ENCODE results near the gene ABCC1.
"Not testable (repeated sequence)": the region's sequence is repeated elsewhere in the genome, so short reads cannot be mapped to it uniquely, and the experiment has no call there.

ABCC1 gene

DNA sequence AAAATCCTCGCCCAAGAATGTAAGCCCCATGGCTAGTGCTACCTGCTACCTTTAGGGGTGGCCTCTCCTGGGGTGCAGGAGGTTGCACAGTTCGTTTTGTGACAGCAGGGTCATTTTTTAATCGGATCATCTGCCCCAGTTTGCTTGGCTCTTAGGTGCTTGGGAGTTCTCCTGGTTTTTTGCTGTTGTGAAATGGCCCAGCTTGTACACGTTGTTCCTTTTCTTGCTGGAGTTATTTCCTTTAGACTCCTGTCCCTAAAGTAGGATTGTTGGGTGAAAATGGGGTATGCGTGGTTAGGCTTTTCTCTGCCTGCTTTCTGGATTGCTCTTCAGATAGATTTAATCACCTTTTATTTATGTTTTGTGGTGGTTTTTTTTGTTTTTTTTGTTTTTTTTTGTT is 25.8 kb downstream of the ABCC1 start:
- Histone ChIP-seq H3K27ac (ENCODE audit: low read depth, low read length) (peak overlapping the region; percentile 50), H3K4me1 (ENCODE audit: control insufficient read depth, insufficient read depth, low read length) (peaks cover 8% of the 10 kb centered on the region), H3K36me3 (ENCODE audit: control insufficient read depth, insufficient read depth, low read length) (no peaks in the 10 kb centered on the region), H3K27me3 (ENCODE audit: control insufficient read depth, insufficient read depth, low read length) (no peaks in the 10 kb centered on the region), H3K9ac (ENCODE audit: low read length) (no peak overlapping the region), H3K4me3 (ENCODE audit: low read length) (no peak overlapping the region)

DNA sequence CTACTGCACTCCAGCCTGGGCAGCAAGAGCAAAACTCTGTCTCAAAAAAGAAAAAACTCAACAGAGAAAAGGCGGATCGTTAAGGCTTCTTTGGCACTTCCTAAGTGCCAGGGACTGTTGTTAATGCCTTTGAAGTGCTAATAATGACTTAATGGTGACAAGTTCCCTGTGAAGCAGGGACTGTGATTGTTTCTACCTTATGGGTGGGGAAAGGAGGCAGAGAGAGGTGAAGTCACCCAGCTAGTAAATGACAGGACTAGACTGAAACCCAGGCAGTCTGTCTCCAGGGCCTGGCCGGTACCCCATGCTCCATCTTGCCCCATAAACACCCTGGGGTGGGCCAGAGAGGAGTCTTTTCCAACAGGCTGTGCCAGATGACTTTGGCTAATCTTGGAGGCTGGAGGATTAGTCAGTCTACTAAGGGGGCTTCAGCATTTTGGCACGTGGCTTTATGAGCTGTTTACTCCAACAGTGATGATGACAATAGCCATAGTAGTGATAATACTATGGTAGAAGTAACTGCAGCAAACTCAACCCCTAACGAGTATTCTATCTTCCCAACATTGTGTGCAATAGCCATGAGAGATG is 26.9 kb downstream of the ABCC1 start:
- Histone ChIP-seq H3K27ac (ENCODE audit: low read depth, low read length) (peak overlapping the region; percentile 74), H3K27me3 (ENCODE audit: control insufficient read depth, insufficient read depth, low read length) (no peaks in the 10 kb centered on the region), H3K4me1 (ENCODE audit: control insufficient read depth, insufficient read depth, low read length) (peaks cover 8% of the 10 kb centered on the region), H3K9ac (ENCODE audit: low read length) (no peak overlapping the region), H3K36me3 (ENCODE audit: control insufficient read depth, insufficient read depth, low read length) (peaks cover 2% of the 10 kb centered on the region), H3K4me3 (ENCODE audit: low read length) (no peak overlapping the region)

DNA sequence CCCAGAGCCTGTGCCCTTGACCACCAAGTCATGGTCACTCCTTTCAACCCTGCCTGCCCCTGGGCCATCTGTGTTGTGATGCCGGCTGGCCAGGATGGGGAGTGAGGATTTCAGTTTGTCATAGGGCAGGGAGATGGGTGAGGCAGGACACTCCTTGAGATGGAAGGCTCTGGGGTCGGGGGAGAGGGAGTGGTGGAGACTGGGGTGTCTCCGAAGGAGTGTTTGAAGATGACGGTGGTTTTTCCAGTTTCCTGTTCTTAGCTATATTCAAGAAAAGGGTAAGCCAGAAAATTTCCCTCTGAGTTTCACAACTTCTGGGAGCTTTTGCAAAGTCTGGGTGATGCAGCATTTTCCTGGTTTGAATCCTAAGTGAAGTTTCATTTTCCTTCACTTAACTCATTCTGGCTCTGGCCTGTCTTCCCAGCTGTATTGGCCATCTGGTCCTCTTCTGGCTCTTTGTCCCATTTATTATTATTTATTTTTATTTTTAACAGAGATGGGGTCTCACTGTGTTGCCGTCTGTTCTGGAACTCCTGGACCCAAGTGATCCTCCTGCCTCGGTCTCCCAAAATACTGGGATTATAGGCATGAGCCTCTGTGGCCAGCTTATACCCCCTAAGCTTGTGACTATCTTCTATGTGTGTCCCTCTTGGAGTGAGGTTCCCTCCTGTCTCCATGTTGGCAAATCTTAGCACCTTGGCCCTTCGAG is 27.7 kb downstream of the ABCC1 start:
- H3K9ac ChIP-seq (ENCODE audit: low read length), result no peak overlapping the region
- H3K27ac ChIP-seq (ENCODE audit: low read depth, low read length), result peak overlapping the region; percentile 74

DNA sequence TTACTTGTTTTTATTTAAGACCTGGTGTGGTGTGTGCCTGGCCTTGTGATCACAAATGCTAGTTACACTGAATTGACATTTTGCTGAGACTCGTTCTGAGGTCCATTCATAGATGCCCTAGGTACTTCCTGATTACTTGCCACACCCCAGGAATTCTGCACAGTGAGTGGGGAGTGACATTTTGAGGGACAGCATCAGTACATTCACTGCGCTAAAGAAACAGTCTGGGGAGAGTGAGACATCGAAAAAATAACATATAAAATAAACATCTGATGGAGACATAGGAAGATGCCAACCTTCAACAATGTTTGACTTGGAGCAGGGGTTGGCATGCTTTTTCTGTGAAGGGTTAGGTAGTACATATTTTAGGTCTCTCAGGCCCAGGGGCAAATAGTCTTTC is 30.4 kb downstream of the ABCC1 start:
- Histone ChIP-seq H3K36me3 (ENCODE audit: control insufficient read depth, insufficient read depth, low read length) (peaks cover 3% of the 10 kb centered on the region), H3K27me3 (ENCODE audit: control insufficient read depth, insufficient read depth, low read length) (no peaks in the 10 kb centered on the region), H3K4me1 (ENCODE audit: control insufficient read depth, insufficient read depth, low read length) (peaks cover 8% of the 10 kb centered on the region), H3K27ac (ENCODE audit: low read depth, low read length) (no peak overlapping the region), H3K9ac (ENCODE audit: low read length) (no peak overlapping the region), H3K4me3 (ENCODE audit: low read length) (no peak overlapping the region)

More for the DNA sequence above, 27.7 kb downstream of the ABCC1 start:
- H3K27me3 ChIP-seq (ENCODE audit: control insufficient read depth, insufficient read depth, low read length), result no peaks in the 10 kb centered on the region
- H3K4me1 ChIP-seq (ENCODE audit: control insufficient read depth, insufficient read depth, low read length), result peaks cover 8% of the 10 kb centered on the region
- H3K4me3 ChIP-seq (ENCODE audit: low read length), result no peak overlapping the region
- peaks cover 3% of the 10 kb centered on the region for H3K36me3 ChIP-seq (ENCODE audit: control insufficient read depth, insufficient read depth, low read length)

DNA sequence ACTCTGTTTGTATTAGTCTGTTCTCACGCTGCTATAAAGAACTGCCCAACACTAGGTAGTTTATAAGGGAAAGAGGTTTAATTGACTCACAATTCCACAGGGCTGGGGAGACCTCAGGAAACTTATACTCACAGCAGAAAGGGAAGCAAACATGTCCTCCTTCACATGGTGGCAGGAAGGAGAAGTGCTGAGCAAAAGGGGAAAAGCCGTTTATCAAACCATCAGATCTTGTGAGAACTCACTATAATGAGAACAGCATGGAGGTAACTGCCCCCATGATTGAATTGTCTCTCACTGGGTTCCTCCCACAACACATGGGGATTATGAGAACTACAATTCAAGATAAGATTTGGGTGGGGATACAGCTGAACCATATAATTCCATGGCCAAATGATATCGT is 30.9 kb downstream of the ABCC1 start:
- no peak overlapping the region for H3K27ac ChIP-seq (ENCODE audit: low read depth, low read length)
- H3K4me3 ChIP-seq (ENCODE audit: low read length), result no peak overlapping the region
- peaks cover 8% of the 10 kb centered on the region for H3K4me1 ChIP-seq (ENCODE audit: control insufficient read depth, insufficient read depth, low read length)
- no peak overlapping the region for H3K9ac ChIP-seq (ENCODE audit: low read length)
- peaks cover 3% of the 10 kb centered on the region for H3K36me3 ChIP-seq (ENCODE audit: control insufficient read depth, insufficient read depth, low read length)
- no peaks in the 10 kb centered on the region for H3K27me3 ChIP-seq (ENCODE audit: control insufficient read depth, insufficient read depth, low read length)

DNA sequence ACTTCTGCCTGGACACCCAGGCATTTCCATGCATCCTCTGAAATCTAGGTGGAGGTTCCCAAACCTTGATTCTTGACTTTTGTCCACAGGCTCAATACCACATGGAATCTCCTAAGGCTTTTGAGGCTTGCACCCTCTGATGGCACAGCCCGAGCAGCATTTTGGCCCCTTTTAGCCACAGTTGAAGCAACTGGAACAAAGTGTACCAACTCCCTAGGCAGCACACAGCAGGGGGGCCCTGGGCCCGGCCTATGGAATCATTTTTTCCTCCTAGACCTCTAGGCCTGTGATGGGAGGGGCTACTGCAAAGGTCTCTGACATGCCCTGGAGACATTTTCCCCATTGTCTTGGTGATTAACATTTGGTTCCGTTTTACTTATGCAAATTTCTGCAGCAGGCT is 32.0 kb downstream of the ABCC1 start:
- Histone ChIP-seq H3K9ac (ENCODE audit: low read length) (no peak overlapping the region), H3K4me1 (ENCODE audit: control insufficient read depth, insufficient read depth, low read length) (peaks cover 7% of the 10 kb centered on the region), H3K27me3 (ENCODE audit: control insufficient read depth, insufficient read depth, low read length) (no peaks in the 10 kb centered on the region), H3K4me3 (ENCODE audit: low read length) (no peak overlapping the region), H3K36me3 (ENCODE audit: control insufficient read depth, insufficient read depth, low read length) (peaks cover 3% of the 10 kb centered on the region), H3K27ac (ENCODE audit: low read depth, low read length) (no peak overlapping the region)

DNA sequence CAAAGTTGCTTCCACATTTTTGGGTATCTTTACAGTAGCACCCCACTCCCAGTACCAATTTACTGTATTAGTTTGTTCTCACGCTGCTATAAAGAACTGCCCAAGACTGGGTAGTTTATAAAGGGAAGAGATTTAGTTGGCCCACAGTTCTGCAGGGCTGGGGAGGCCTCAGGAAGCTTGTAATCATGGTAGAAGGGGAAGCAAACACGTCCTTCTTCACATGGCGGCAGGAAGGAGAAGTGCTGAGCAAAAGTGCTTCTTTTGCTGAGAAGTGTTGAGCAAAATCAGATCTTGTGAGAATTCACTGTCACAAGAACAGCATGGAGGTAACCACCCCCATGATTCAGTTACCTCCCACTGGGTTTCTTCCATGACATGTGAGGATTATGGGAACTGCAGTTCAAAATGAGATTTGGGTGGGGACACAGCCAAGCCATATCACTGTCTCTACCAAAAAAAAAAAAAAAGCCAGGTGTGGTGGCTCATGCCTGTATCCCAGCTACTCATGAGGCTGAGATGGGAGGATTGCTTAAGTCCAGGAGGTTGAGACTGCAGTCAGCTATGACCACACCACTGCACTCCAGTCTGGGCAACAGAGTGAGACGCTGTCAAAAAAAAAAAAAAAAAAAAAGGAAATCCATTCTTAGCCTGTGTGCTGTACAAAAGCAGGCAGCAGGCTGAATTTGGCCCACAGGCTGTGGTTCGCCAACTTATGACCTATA is 32.9 kb downstream of the ABCC1 start:
- not testable (repeated sequence) for H3K4me1 ChIP-seq (ENCODE audit: control insufficient read depth, insufficient read depth, low read length); H3K27ac ChIP-seq (ENCODE audit: low read depth, low read length); H3K36me3 ChIP-seq (ENCODE audit: control insufficient read depth, insufficient read depth, low read length); H3K4me3 ChIP-seq (ENCODE audit: low read length); H3K9ac ChIP-seq (ENCODE audit: low read length); H3K27me3 ChIP-seq (ENCODE audit: control insufficient read depth, insufficient read depth, low read length)

DNA sequence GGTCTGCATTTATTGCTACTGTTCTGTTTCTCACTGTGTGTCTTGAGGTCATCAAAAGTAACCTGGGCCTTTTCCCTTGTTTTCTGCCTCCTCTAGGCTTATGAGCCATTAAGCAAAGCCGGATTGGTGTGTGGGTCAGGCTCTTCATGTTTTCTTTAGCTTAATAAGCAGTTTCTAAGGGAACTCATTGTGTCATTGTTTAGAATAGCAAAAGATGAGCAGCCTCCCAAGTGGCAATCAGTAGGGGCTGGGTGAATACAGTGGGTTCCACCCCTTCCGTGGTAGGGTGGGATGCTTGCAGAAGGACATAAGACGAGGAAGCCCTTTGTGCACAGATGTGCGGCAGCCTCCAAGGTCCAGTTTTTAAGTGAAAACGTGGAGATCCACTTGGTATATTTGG is 34.5 kb downstream of the ABCC1 start:
- Histone ChIP-seq H3K27ac (ENCODE audit: low read depth, low read length) (no peak overlapping the region), H3K4me3 (ENCODE audit: low read length) (no peak overlapping the region), H3K9ac (ENCODE audit: low read length) (no peak overlapping the region), H3K27me3 (ENCODE audit: control insufficient read depth, insufficient read depth, low read length) (no peaks in the 10 kb centered on the region), H3K4me1 (ENCODE audit: control insufficient read depth, insufficient read depth, low read length) (peaks cover 9% of the 10 kb centered on the region), H3K36me3 (ENCODE audit: control insufficient read depth, insufficient read depth, low read length) (peaks cover 3% of the 10 kb centered on the region)

DNA sequence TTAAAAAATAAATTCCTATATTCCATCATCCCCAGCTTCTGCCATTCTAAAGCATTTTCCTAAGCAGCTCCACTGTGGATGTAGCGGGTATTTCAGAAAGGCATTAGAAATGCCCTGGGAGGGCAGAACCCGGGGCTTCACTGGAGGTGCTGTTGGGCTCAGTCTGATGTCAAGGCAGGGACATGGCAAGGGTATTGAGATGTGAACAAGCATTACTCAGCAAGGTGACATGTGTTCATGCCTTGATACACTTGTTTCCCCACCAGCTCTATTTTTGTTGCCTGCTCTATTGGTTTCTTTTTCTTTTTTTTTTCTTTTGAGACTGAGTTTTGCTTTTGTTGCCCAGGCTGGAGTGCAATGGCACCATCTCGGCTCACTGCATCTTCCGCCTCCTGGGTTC is 35.7 kb downstream of the ABCC1 start:
- no peak overlapping the region for H3K4me3 ChIP-seq (ENCODE audit: low read length)
- H3K9ac ChIP-seq (ENCODE audit: low read length), result no peak overlapping the region
- peaks cover 15% of the 10 kb centered on the region for H3K4me1 ChIP-seq (ENCODE audit: control insufficient read depth, insufficient read depth, low read length)

DNA sequence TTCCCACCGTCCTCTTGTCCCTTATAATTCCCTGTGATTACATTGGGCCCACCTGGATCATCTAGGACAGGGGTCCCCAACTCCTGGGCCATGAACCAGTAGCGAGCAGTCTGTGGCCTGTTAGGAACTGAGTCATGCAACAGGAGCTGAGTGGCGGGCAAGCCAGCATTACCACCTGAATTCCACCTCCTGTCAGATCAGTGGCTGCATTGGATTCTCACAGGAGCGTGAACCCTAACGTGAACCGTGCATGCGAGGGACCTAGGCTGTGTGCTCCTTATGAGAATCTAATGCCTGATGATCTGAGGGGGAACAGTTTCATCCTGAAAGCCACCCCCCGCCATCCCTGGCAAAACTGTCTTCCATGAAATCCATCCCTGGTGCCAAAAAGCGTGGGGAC is 36.8 kb downstream of the ABCC1 start:
- peaks cover 15% of the 10 kb centered on the region for H3K4me1 ChIP-seq (ENCODE audit: control insufficient read depth, insufficient read depth, low read length)
- H3K9ac ChIP-seq (ENCODE audit: low read length), result no peak overlapping the region
- H3K4me3 ChIP-seq (ENCODE audit: low read length), result no peak overlapping the region
- H3K27ac ChIP-seq (ENCODE audit: low read depth, low read length), result no peak overlapping the region
- H3K36me3 ChIP-seq (ENCODE audit: control insufficient read depth, insufficient read depth, low read length), result peaks cover 1% of the 10 kb centered on the region
- no peaks in the 10 kb centered on the region for H3K27me3 ChIP-seq (ENCODE audit: control insufficient read depth, insufficient read depth, low read length)

More for the DNA sequence above, 35.7 kb downstream of the ABCC1 start:
- Histone ChIP-seq H3K27ac (ENCODE audit: low read depth, low read length) (no peak overlapping the region), H3K36me3 (ENCODE audit: control insufficient read depth, insufficient read depth, low read length) (peaks cover 3% of the 10 kb centered on the region), H3K27me3 (ENCODE audit: control insufficient read depth, insufficient read depth, low read length) (no peaks in the 10 kb centered on the region)

DNA sequence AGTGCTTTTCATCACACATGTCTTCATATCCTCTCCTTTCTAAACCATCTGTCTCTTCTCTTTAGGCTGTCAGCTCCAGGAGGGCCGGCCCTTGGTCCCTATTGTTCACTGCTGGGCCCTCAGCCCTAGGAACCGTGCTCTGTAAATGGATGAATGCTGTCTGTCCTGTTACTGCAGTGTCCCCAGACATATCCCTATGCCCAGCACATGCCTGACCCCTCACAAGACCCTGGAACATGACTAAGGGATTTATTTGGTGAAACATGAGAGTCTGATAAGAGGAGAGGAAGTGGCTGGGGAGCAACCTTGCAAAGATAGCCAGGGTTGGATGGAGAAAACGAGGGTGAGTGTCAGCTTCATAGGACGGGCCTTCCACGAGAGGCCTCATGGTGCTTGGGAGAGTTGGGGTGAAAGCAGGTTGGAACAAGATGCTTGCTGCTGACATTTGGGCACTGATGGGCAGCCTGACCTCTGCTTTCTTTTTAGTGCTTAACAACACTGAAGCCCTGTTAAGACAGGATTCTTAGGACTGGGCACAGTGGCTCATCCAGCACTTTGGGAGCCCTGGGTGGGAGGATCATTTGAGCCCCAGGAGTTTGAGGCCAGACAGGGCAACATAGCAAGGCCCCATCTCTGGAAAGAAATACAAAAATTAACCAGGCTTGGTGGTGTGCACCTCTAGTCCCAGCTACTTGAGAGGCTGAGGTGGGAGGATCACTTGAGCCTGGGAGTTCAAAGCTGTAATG is 39.0 kb downstream of the ABCC1 start:
- Histone ChIP-seq H3K4me1 (ENCODE audit: control insufficient read depth, insufficient read depth, low read length) (peaks cover 15% of the 10 kb centered on the region), H3K27me3 (ENCODE audit: control insufficient read depth, insufficient read depth, low read length) (no peaks in the 10 kb centered on the region), H3K27ac (ENCODE audit: low read depth, low read length) (peak overlapping the region; percentile 59), H3K36me3 (ENCODE audit: control insufficient read depth, insufficient read depth, low read length) (no peaks in the 10 kb centered on the region), H3K4me3 (ENCODE audit: low read length) (no peak overlapping the region), H3K9ac (ENCODE audit: low read length) (no peak overlapping the region)

DNA sequence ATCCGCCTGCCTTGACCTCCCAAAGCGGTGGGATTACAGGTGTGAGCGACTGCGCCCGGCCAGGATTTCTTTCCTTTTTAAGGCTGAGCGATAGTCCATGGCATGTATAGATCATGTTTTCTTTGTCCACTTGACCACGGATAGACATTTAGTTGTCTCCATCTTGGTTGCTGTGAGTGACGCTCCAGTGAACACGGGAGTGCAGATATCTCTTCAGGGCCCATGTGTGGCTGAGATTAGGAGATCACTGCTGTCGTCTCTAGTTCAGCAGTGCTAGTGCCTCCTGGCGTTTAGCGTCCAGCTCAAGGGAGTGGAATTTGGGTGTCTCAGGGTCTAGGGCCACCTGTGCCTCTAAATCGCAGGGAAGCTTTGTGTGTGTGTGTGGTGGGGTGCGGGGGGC is 41.5 kb downstream of the ABCC1 start:
- H3K9ac ChIP-seq (ENCODE audit: low read length), result no peak overlapping the region
- no peak overlapping the region for H3K27ac ChIP-seq (ENCODE audit: low read depth, low read length)
- no peak overlapping the region for H3K4me3 ChIP-seq (ENCODE audit: low read length)
- no peaks in the 10 kb centered on the region for H3K27me3 ChIP-seq (ENCODE audit: control insufficient read depth, insufficient read depth, low read length)
- H3K36me3 ChIP-seq (ENCODE audit: control insufficient read depth, insufficient read depth, low read length), result no peaks in the 10 kb centered on the region
- H3K4me1 ChIP-seq (ENCODE audit: control insufficient read depth, insufficient read depth, low read length), result peaks cover 21% of the 10 kb centered on the region
